NCI-H1694 treated with DMSO at 0.1 percent for 48 hours (cell line): Measurements from ENCODE around the gene NAV3.
A peak's percentile ranks its signal among the peaks of the same experiment; 100 is the strongest.

Experiments used
- DNase-seq: peaks from one replicate; lab custom pipeline; 2025; lab: John Stamatoyannopoulos, UW

NAV3 gene

DNA sequence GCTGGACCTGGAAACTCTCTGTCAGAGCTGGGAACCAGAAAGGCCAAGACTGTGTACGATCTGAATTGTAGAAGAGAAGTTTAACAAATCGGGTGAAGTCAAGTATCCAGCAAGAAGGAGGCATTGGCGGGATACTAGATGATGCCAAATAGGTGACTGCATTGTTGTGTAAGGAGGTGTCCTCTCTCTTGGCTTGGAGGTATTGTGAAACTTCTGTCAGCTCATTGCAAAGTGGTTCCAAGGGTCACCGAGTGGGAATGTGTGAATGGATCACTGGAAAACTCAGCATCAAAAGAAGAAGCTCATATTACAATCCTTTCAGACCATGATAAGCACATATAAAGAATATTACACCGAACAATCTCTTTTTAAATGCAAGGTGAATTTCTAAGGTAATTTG is 11.7 kb downstream of the NAV3 start:
- no peak for DNase-seq

DNA sequence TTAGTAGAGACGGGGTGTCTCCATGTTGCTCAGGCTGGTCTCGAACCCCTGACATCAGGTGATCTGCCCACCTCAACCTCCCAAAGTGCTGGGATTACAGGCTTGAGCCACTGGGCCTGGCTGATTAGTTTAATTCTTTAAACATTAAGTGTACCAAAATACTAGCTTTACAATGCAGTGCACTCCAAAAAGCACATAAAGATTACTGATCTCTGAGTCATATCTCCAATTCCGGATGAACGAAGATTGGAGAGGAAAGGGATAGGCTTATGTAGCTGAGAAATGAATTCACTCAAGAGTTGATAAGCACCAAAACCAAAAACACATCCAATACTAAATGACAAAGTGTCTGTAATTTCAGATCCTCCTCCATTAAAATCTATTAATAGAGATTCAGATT is 15.1 kb downstream of the NAV3 start:
- no peak for DNase-seq

DNA sequence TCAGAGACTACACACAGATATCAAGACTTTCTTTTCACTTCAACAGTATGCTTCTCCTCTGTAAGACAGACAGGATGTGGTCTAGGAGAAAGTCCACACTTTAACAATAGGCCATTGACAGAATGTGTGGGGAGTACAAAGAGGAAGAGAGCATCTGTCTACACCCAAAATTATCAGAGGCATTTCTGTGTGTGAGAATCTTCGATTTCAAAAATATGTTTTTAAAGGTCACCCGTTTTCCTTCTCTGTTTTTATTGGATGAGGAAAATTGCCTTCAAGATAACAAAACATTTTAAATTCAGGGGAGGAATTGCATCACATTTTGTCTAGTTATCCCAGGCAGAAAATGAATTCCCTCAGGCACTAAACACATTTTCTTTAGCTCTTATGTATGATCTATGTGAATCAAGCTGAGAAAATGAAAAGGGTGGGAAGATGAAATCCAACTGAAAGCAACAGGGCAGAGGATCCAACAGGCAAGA is 16.4 kb downstream of the NAV3 start:
- no peak for DNase-seq

DNA sequence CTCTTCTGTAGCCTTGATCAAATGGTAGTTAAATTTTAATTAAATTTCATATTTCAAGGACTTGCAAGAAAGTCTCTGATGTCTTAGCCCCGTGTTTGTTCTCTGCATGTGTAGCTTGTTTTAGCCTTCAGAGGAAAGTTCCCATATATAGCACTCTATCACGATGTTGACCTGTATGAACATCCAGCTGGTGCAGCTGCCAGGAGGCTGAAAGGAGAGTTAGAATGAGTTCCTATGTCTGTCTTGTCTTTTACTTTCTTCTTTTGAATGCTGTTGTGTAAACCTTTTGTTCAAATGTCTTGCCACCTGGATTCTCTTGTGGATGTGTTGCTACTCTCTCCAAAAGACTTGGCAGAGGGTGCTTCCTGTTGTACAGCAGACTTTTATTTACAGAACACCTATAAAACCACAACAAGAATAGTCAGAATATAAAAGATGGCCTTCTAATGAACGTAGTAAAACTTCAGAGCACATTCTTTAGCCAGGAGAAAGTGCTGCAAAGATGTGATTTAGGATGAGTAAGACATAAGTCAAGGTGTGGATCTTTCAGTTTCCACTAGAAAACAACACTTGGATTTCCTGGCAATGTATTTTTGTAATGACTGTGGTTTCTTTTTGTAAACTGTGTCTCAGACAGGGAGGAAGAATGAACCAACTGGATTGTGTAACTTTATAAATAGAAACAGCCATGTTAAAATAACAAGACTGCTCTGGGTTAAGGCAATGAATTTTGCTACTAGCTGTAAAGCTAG is 17.2 kb downstream of the NAV3 start:
- no peak for DNase-seq

DNA sequence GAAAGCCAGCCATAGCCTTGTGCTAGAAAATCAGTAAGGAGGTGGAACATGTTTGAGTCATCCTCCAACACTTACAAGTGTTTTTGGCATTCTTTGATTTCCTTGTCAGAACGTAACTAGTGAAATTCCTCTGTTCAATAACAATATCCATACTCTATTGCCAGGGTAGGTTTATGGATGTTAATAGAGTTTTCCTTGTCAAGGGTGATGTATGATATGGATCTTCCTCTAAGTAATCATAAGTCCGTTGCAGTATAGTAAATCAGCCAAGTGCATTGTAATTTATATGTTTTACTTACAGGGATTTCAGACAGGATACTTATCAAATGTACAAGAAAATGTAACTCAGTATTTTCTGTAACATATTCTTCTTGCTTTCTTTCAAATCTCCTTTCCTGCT is 19.4 kb downstream of the NAV3 start:
- DNase-seq, result no peak

DNA sequence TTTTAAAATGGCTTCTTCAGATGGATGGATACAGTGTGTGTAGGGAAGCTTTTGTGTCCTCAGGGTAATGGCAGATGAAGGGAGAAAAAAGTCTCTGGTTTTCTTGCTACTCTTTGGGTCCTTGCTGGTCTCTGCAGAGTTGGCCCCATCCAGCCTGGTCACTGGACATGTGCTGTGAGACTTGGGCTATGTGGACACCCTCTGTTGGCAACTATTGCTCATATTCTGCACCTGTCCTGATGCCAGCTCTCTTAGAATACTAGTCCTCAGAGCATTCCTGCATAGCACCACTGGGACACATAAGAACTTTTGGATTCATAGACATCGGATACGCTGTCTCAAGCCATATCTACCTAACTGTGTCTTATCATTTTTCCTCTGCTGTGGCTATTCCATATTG is 20.0 kb downstream of the NAV3 start:
- DNase-seq, result no peak

DNA sequence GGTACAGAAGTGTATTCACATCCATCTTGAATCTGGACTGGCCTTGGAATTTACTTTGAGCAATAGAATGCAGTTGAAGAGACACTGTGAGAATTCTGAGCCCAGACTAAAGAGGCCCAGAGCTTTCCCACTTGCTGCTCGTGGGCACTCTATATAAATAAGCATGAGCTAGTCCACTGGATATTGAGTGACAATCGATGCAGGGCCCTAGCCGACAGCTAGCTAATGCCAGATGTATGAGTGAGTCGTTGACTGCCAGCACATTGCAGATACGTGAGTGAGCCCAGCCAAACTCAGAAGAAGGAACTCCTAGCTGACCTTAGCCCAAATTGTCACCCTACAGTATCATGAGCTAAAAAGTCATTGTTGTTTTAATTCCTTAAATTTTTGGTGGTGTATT is 24.9 kb downstream of the NAV3 start:
- no peak for DNase-seq

DNA sequence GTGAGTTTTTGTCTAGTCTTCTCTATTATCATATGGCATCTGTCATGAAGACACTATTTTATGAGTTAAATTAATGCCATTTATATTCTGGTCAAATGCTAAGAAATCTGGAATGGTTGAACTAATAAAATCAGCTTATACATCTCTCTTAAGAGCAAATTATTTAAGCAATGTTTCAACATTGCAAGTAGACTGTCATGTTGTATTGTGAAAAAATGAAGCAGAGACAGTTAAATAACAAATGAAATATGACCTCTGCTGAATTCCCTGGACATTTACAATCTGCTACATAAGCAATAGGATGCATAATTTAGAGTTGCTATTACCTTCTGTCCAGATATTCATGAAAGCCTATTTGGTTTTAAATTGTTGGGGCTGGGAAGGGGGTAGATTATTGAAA is 30.6 kb downstream of the NAV3 start:
- no peak for DNase-seq

DNA sequence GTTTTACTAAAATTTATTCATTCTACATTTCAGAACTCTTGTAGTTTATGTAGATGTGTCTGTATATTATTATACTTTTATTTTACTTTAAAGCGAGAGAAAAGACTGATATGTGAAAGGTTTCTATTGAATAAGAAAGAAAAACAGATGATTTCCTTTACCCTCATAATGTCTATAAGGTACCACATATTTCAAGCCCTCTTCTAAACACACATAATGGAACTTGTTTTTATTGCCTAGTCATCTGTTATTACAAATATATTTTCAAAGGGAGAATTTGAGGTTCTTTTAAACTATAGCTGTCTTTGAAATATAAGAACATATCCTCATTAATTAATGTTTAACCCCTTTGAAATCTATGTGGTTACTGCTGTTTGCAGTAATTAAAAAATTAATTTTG is 34.5 kb downstream of the NAV3 start:
- no peak for DNase-seq

DNA sequence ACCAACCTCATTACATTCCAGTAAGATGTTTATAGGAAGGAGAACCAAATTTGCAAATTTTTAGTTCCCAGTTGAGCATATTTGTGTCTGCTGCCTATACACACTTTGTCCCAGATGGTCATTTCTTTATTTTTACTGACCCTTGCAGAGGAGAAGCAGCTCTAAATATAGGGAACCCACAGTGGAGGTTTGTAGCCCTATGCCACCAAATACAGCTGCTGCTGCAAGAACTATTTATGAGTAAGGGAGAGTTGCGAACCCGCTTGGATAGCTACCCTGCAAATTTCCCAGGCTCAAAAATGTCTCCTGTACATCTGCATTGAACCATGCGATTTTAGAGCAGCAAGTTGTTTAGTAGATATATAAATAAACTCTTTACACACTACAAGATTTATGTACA is 48.2 kb downstream of the NAV3 start:
- DNase-seq, result no peak

DNA sequence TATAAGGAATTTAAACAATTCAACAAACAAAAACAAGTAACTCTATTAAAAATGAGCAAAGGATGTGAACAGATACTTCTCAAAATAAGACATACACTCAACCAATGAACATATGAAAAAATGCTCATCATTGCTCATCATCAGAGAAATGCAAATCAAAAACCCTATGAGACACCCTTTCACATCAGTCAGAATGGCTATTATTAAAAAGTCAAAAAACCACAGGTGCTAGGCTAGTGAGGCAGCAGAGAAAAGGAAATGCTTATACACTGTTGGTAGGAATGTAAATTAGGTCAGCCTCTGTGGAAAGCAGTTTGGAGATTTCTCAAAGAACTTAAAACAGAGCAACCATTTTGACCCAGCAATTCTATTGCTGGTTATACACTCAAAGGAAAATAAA is 52.0 kb downstream of the NAV3 start:
- no peak for DNase-seq

DNA sequence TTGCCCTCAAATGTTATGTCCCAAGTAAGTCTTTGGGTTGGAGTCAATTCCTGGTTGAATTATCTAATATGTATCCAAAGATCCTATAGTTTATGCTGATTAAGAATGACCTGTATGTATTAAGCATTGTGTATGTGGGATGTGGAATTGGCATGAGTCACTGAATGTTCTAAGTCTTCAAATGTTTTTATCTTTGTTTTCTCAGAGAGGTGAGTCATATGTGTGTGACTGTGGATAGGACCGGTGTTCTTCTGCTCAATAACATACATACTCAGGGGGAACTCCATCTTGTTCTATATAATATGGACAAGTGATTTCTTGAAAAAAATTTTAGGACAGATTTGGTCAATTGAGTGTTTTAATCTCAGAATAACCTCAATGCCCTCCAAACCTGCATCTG is 57.9 kb downstream of the NAV3 start:
- no peak for DNase-seq

DNA sequence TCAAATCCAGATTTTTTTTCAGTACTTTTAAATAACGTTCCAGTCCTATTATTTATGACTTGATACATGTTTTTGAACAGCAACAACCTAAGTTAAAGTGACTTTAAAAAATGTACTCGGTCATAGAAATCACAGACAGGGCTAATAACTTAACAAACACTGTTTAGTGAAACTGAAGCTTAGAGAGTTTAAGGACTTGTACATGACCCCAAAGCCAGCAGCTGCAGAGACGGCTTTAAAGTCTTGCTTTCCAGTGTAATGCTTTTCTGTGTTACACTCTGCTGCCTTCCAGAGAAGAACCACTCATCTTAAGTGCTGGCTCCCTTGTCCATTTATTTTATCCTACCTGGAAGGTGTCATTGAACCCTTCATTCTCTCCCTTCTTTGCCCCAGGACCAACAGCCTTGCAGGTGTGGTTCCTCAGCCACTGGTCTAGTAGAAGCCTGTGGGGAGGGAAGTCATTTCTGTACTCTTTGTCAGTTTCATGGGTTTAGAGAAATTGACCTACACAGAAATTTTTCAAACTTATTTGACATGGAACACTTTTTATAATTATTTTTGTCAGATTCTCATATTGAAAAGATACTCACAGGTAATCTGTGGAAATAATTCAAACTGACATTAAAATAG is 60.9 kb downstream of the NAV3 start:
- no peak for DNase-seq

DNA sequence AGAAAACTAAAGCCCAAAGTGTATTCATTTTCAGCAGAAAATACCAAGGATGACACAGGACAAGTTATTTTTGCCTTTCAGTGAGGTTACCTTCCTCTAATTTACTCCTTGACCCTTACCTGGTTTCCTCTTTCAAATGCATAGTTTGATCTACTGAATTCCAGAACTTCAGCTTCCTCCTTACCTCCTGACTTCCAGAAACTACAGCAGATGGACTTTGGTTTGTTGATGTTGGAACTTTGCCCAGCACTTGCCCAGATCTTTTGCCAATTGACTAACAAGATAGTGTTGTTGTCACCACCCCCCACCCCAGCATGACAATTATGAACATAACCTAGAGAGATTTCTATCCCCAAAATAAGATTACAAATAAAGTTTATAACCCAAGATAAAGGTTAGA is 63.2 kb downstream of the NAV3 start:
- no peak for DNase-seq

DNA sequence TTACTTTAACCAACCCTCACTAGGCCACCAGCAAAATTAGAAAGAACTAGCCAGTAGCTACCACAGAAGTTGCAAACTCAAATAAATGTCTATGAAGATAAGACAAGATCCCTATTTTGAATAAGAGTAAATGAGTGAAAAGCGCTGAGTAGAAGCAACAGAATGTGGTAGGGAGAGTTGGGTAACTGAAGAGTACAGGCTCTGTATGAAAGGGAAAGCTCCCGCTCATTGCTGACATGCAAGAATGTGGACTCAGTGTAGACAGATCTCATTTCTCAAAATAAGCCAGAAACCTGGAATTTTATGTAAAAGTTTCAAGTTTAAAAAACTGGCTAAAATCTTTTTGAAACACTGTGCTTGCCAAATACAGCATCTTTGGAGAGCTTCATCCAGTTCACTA is 63.9 kb downstream of the NAV3 start:
- DNase-seq, result no peak

DNA sequence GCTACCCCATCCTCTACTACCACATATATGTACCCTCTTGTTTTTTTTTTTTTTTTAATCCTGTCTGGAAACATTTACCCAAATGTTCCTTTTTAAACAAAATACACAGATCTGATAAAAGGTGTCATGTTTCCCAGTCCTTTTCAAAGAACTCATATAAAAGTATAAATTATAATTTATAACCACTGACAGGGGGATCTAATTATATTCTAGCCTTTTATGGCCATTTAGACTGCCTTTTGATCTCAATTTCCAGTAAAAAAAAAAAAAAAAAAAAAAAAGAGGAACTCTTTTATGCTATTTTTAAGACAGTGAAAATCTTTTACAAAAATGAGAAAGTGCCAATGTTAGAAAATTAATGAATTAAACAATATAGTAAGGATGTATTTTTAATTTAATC is 65.0 kb downstream of the NAV3 start:
- no peak for DNase-seq

DNA sequence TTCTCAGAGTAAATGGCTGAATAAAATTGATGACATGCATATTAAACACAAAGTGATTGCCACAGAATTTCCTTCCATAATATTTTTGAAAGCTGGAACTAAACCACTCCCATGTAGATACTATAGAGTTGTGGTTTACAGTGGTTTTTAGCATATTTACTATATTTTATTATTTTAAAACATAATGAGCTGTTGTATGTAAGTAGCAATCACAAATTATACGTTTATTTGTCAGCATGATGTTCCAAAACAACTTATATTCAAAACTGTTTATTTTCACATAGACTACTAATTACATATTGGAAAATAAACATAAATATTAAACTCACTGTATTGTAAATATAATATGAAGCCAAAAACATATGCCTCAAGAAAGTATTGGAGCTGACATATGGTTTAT is 77.2 kb downstream of the NAV3 start:
- DNase-seq, result no peak

DNA sequence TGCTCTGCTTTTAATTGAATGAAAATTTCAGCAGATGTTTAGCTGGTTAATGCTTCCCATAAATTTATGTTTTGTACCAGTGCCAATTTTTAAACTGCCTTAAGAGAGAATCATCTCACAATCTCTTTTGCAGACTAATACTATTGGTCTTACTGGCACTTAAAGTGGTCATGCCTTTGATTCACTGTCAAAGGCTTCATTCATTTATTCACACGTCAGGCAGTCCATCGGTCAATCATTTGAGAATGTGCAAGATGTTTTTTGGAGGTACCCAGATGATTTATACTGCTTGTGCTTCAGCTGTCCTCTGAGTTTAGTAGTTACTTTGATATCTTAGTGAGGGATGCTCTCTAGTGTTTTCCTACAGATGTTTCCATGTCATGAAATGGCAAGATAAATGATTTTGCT is 83.4 kb downstream of the NAV3 start:
- DNase-seq, result peak; percentile 56

DNA sequence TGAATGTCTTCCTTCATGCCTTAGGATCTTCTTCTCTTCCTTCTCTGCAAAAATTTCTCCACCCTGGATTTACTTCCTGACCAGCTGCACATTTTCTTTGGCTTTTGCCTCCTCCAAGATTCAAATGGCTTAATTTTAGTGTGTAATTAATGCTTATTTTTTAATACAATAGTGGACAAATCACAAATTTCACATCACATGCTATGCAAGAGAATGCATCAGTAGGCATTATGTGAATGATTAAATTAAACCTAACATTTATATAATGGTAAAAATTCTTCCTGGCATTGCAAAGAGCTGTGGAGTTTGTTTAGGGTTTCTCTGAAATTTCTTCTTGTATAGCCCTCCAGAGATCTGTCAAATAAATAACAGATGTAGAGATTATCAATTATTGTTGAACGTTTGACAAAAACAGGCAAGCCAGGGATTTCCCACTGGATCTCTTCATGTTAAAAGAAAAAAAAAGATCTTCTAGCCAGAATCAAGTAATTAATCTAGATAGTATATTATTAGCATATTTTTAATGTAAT is 84.4 kb downstream of the NAV3 start:
- no peak for DNase-seq

DNA sequence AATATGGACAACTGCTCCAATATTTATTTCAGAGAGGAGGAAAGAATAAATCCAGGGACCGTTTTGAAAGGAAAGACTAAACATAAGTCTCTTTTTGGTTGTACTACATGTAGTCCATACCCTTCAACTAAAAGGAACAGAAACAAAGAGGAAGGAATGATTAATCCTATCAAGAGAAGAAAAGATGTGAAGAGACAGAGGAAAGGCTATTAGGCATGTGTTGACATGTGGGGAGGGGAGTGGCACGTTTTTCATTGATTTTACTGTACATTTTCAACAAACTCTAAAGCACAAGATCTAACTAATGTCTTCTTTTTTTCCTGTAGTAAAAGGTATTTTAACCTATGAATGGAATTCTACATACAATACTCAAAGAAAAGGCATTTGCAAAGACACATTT is 85.6 kb downstream of the NAV3 start:
- no peak for DNase-seq

DNA sequence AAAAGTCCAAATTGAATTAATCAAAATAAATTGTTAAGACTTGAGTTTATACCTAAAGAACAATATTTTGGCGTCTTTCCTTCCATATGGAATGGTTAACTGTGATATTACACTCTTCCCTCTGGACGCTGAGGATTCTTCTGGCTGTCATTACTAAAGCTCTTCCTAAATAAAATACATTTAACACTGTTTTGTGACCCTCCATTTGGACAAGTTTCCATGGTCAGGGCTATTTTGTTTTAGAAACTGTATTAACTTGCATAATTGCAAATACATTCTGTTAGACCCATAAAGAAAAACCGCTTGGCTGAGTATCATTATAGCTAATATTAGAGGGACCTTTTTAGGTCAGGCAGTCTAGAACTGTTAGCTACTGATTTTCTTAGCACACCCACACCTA is 87.4 kb downstream of the NAV3 start:
- DNase-seq, result no peak

DNA sequence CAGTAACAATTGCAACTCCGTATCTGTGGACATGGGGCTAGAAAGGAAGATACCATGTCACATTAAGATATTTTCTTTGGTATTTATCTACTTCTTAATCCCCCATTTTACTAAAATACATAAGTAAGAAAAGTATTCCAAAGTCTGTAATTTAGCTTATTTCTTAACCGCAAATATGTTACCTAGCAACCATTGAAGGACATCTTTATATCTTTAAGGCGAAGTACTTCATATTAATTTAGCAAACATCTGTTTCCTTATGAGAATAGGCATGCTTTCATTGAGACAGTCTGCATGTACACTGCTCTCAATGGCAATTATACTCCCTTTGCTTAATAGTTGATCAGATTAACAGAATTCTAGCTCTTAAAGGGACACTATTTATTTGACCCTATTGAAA is 88.8 kb downstream of the NAV3 start:
- DNase-seq, result no peak

DNA sequence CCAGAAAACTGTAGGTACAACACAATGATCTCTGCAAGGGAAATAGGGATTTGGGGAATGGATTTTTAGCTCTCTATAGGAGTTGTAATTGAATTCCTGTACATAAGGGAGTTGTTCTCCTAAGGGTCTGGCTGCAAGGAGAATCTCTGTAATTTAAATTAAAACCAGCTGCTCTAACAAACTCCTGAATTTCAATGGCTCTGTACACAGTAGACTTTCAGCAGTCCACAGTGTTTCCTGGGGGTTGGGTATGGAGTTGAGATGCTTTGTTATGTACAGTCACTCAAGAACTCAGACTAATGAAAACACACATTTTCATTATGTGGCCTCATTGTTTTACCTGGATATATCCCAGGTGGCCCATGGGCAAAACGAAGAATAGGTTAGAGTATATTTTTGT is 93.2 kb downstream of the NAV3 start:
- DNase-seq, result no peak

DNA sequence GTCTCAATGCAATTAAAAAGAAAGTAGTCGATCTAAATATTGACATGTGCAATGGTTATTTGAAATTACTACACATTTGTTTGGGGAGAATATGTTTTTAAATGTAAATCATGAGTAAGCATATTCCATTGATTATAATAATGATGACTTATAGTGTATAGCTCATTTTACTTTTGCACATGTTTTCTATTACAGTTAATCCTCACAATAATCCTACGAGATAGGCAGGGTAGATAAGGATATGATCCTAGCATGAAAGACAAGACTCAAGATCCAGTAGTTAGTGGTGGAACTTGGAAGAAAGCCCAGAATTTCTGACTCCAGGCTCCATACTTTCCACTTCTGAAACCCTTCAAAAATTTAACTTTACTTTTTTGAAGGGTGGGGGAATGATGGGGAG is 94.0 kb downstream of the NAV3 start:
- no peak for DNase-seq
